ENCODE results near the gene WDTC1. TPM values are rescaled to one million over a fixed set of nuclear protein-coding genes. Genes with fewer than 3 reads are reported as not detected.
A peak's percentile ranks its signal among the peaks of the same experiment; 100 is the strongest.

Gene WDTC1
- total RNA-seq, 2 donors from 2014 or later: 34.6 to 43.5 TPM

DNA sequence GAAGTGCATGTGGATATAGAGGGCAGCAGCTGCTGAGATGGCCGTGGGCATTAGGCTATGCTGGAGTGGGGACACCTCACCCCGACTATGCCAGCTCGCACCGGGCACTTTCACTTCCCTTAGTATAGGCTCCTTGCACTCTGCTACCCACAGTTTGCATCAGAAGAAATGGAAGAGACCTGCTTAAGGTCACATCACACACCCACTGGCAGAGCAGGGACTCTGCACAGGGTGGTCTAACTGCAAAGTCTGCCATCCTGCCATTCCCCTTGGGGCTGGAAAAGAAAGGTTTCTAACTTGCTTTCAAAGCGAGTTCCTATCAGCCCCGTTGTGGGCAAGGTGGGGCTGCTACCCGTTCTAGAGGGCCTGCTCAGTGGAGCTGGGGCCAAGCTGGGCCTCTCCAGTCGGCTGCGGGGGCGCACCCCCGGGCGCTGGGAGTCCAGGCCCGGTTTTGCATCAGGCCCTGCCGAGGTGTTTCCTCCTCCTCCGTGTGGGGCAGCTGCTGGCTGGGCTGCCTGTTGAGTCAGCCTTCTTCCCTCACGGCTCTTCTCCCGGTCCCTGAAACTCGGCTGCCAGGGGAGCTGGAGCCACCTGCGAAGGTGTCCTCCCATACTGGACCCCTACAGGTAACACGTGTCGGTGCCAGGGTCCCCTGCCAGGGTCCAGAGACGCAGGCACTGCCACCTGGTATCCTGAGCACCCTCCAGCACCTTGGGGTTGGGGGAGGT is 107.3 kb downstream of the WDTC1 start, which contains the start of gene SYTL1:
TSS of gene SYTL1 (plus strand) at position 498 of the 728 bp plus-strand sequence. CDS start 3,313 bp downstream, outside the sequence.
- DNase-seq (ENCODE audit: low spot score) (no peak), ATAC-seq (ENCODE audit: insufficient number of reproducible peaks, low FRiP score, low read depth) (no peak)
- H3K27ac ChIP-seq: no peak within 1 kb of the TSS
- H3K9me3 ChIP-seq: no peaks in the 10 kb centered on the region
- no peaks in the 10 kb centered on the region for H3K4me1 ChIP-seq (ENCODE audit: control insufficient read depth in 1 of 2, low read depth in 2 of 2)
- H3K27me3 ChIP-seq (replicated peaks; ENCODE audit: insufficient read depth): no peaks in the 10 kb centered on the region
- peak within 1 kb of the TSS; percentile 26 for H3K4me3 ChIP-seq
- TF ChIP-seq, protein P1, sequence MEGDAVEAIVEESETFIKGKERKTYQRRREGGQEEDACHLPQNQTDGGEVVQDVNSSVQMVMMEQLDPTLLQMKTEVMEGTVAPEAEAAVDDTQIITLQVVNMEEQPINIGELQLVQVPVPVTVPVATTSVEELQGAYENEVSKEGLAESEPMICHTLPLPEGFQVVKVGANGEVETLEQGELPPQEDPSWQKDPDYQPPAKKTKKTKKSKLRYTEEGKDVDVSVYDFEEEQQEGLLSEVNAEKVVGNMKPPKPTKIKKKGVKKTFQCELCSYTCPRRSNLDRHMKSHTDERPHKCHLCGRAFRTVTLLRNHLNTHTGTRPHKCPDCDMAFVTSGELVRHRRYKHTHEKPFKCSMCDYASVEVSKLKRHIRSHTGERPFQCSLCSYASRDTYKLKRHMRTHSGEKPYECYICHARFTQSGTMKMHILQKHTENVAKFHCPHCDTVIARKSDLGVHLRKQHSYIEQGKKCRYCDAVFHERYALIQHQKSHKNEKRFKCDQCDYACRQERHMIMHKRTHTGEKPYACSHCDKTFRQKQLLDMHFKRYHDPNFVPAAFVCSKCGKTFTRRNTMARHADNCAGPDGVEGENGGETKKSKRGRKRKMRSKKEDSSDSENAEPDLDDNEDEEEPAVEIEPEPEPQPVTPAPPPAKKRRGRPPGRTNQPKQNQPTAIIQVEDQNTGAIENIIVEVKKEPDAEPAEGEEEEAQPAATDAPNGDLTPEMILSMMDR (IDR thresholded peaks at IDR 0.05): no peak
- peaks cover 9% of the 10 kb centered on the region for H3K36me3 ChIP-seq

DNA sequence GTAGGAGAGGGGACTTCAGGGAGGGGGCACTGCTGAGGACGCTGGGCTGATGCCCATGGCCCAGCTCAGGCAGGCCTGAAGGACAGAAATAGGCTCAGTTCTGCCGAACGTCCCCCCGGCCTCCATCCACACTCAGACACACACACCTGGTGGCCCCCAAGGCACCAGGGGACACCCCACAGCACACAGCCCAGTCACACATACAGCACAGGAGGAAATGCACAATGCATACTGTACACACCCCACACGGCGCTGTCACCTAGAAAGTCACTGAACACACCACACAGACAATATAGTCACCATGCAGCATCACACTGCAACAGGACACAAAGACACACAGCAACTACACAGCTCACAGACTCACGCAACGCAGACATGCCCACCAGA is 108.0 kb downstream of the WDTC1 start:
- DNase-seq (ENCODE audit: low spot score) (no peak), ATAC-seq (ENCODE audit: insufficient number of reproducible peaks, low FRiP score, low read depth) (no peak)
- H3K36me3 ChIP-seq: peaks cover 4% of the 10 kb centered on the region
- no peaks in the 10 kb centered on the region for H3K27me3 ChIP-seq (replicated peaks; ENCODE audit: insufficient read depth)
- no peaks in the 10 kb centered on the region for H3K9me3 ChIP-seq
- H3K27ac ChIP-seq: no peak overlapping the region
- TF ChIP-seq, protein P1 (IDR thresholded peaks at IDR 0.05): no peak
- no peaks in the 10 kb centered on the region for H3K4me1 ChIP-seq (ENCODE audit: control insufficient read depth in 1 of 2, low read depth in 2 of 2)
- no peak overlapping the region for H3K4me3 ChIP-seq

- Histone ChIP-seq H3K36me3 (peaks cover 4% of the 10 kb centered on the region), H3K9me3 (no peaks in the 10 kb centered on the region), H3K27me3 (replicated peaks; ENCODE audit: insufficient read depth) (no peaks in the 10 kb centered on the region), H3K4me1 (ENCODE audit: control insufficient read depth in 1 of 2, low read depth in 2 of 2) (no peaks in the 10 kb centered on the region), H3K27ac (no peak overlapping the region), H3K4me3 (peak overlapping the region; percentile 26)
- ATAC-seq (ENCODE audit: insufficient number of reproducible peaks, low FRiP score, low read depth) (no peak), DNase-seq (ENCODE audit: low spot score) (no peak)
- TF ChIP-seq, protein P1 (IDR thresholded peaks at IDR 0.05): no peak
Measured at GRCh38 chr1:27342778-27343638, 108.6 kb downstream of the WDTC1 start.

DNA sequence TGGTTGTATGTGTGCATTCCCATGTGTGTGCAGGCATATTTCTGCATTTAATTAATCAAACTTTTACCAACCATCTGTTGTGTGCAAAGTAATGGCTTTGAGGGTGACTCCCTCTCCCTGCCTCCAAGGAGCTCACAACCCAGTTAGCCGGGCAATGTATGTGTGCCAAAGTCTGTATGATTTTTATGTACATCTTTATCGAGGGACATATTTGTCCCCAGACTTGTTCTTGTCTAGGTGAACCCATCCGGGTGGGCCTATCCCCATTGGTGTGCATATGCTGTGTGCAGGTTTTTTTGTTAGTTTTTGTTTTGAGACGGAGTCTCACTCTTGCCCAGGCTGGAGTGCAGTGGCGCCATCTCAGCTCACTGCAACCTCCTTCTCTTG is 109.2 kb downstream of the WDTC1 start:
- no peaks in the 10 kb centered on the region for H3K9me3 ChIP-seq
- no peaks in the 10 kb centered on the region for H3K36me3 ChIP-seq
- H3K27ac ChIP-seq: no peak overlapping the region
- no peak overlapping the region for H3K4me3 ChIP-seq
- no peak for ATAC-seq (ENCODE audit: insufficient number of reproducible peaks, low FRiP score, low read depth)
- H3K27me3 ChIP-seq (replicated peaks; ENCODE audit: insufficient read depth): no peaks in the 10 kb centered on the region
- TF ChIP-seq, protein P1 (IDR thresholded peaks at IDR 0.05): no peak
- DNase-seq (ENCODE audit: low spot score): no peak
- no peaks in the 10 kb centered on the region for H3K4me1 ChIP-seq (ENCODE audit: control insufficient read depth in 1 of 2, low read depth in 2 of 2)

GRCh38 chr1:27345272-27345671 is 110.8 kb downstream of the WDTC1 start:
- Histone ChIP-seq H3K9me3 (no peaks in the 10 kb centered on the region), H3K4me1 (ENCODE audit: control insufficient read depth in 1 of 2, low read depth in 2 of 2) (peaks cover 6 to 14% of the 10 kb centered on the region in 2 donors), H3K27ac (no peak overlapping the region), H3K36me3 (no peaks in the 10 kb centered on the region), H3K4me3 (no peak overlapping the region), H3K27me3 (replicated peaks; ENCODE audit: insufficient read depth) (no peaks in the 10 kb centered on the region)
- DNase-seq (ENCODE audit: low spot score) (no peak), ATAC-seq (ENCODE audit: insufficient number of reproducible peaks, low FRiP score, low read depth) (no peak)
- TF ChIP-seq, protein P1 (IDR thresholded peaks at IDR 0.05): no peak
